HepG2 (cell line): ENCODE measurements around the gene LIPC. TPM values are rescaled to one million over a fixed set of nuclear protein-coding genes. Genes with fewer than 3 reads are reported as not detected.

Experiments used
- ATAC-seq: fragments of 200-7000 bp; cut with Tn5 transposase; 3 replicates; pipeline ENCODE4 v1.9.1; 2020; ENCODE audit warnings: mild to moderate bottlenecking, moderate library complexity
- BruUV-seq: library from RNA; stranded (reverse); fragments of 400-500 nt; replicated peaks from 2 replicates; lab custom pipeline; 2021; lab: Mats Ljungman, UMichigan
- CTCF ChIA-PET: fragments of 300-600 bp; formaldehyde crosslinking; extraction: SDS; loops from one replicate; lab custom pipeline; 2021; ENCODE audit warnings: low total read pairs, inconsistent platforms, low intra/inter-chr PET ratio; lab: Yijun Ruan, JAX
- POLR2A ChIA-PET: fragments of 350-600 bp; sonication (Branson Sonifier 250); formaldehyde crosslinking; loops from one replicate; lab custom pipeline; 2020; ENCODE audit warnings: antibody characterized with exemption, inconsistent platforms; lab: Yijun Ruan, JAX
- DNase-seq: peaks from one replicate; pipeline ENCODE4 v3.0.0-alpha.2; 2015; ENCODE audit warnings: low spot score
- FAIRE-seq: peaks from 3 replicates; lab custom pipeline; 2011; peaks lifted over from hg19 to GRCh38; lab: Jason Lieb, UNC
- H2AFZ ChIP-seq: one replicate; pipeline ENCODE4 v1.6.1; 2011; ENCODE audit warnings: low read length, inconsistent platforms
- H3K27ac ChIP-seq: fragments of 300-600 bp; 3 replicates; pipeline ENCODE4 v1.8.0; 2011; ENCODE audit warnings: mixed run types, mild to moderate bottlenecking, mixed read lengths, low read length, inconsistent platforms; ENCODE audit not compliant: insufficient read depth; ENCODE audit errors: extremely low read length
- H3K27me3 ChIP-seq, 2 experiments: fragments of 200-600 bp in 1 of 2; 2 replicates in 1 of 2; 3 replicates in 1 of 2; pipeline versions ENCODE4 v1.6.0 to v1.8.0; 2011; ENCODE audit warnings: low read length in 2 of 2, mild to moderate bottlenecking in 2 of 2, moderate library complexity in 2 of 2, inconsistent platforms in 1 of 2; ENCODE audit not compliant: insufficient read depth in 2 of 2, control insufficient read depth in 1 of 2
- H3K36me3 ChIP-seq, 2 experiments: fragments of 200-600 bp in 1 of 2; replicated peaks in 1 of 2; 2 replicates in 1 of 2; 3 replicates in 1 of 2; pipeline versions ENCODE4 v1.5.1 to v1.8.0; 2011; ENCODE audit warnings: low read length in 2 of 2, inconsistent platforms in 1 of 2; ENCODE audit not compliant: insufficient read depth in 2 of 2, control insufficient read depth in 1 of 2
- H3K4me1 ChIP-seq: 2 replicates; pipeline ENCODE4 v1.5.1; 2012; ENCODE audit warnings: low read length, inconsistent platforms; ENCODE audit not compliant: insufficient read depth
- H3K4me2 ChIP-seq: 2 replicates; pipeline ENCODE4 v1.6.0; 2011; ENCODE audit warnings: low read depth, low read length, inconsistent platforms
- H3K4me3 ChIP-seq, 3 experiments: fragments of 200-600 bp in 1 of 3; sonication (generic), shearing (Covaris generic) in 1 of 3; replicated peaks in 1 of 3; 2 replicates each; pipeline ENCODE4 v1.5.1; 2011 to 2016; ENCODE audit warnings: low read length in 3 of 3, inconsistent platforms in 2 of 3, low read depth in 2 of 3, mild to moderate bottlenecking in 2 of 3, control low read depth in 1 of 3, mixed read lengths in 1 of 3; ENCODE audit not compliant: insufficient read depth in 1 of 3
- H3K79me2 ChIP-seq: one replicate; pipeline ENCODE4 v1.6.1; 2011; ENCODE audit warnings: low read length, inconsistent platforms; ENCODE audit not compliant: insufficient read depth
- H3K9ac ChIP-seq: 2 replicates; pipeline ENCODE4 v1.6.0; 2011; ENCODE audit warnings: mild to moderate bottlenecking, low read depth, low read length, inconsistent platforms; ENCODE audit not compliant: insufficient read depth
- H3K9me3 ChIP-seq: 2 replicates; pipeline ENCODE4 v1.5.1; 2012; ENCODE audit warnings: mild to moderate bottlenecking, low read length
- H4K20me1 ChIP-seq: 2 replicates; pipeline ENCODE4 v1.6.0; 2011; ENCODE audit warnings: inconsistent platforms, mild to moderate bottlenecking, low read length, moderate library complexity; ENCODE audit not compliant: insufficient read depth
- KDM2A ChIP-seq: sonication (generic); formaldehyde crosslinking; IDR thresholded peaks from 2 replicates; pipeline ENCODE4 v1.4.0; 2020; ENCODE audit warnings: low read depth, missing genetic modification reagents, borderline replicate concordance
- MAFF ChIP-seq: IDR thresholded peaks from 2 replicates; pipeline ENCODE4 v1.6.1; 2011; ENCODE audit warnings: low read depth, low read length, improper control_type of control experiment
- MAFG ChIP-seq: sonication (generic); formaldehyde crosslinking; IDR thresholded peaks from 2 replicates; pipeline ENCODE4 v1.5.1; 2020; ENCODE audit warnings: mild to moderate bottlenecking, missing genetic modification reagents
- MAFK ChIP-seq, 2 experiments: IDR thresholded peaks in 1 of 2; conservative IDR thresholded peaks in 1 of 2; 2 replicates each; pipeline ENCODE4 v1.6.1; 2011; ENCODE audit warnings: improper control_type of control experiment in 2 of 2, low read length in 2 of 2
- NFE2L2 ChIP-seq: fragments of 150-350 bp; IDR thresholded peaks from 2 replicates; pipeline ENCODE4 v1.6.1; 2014; ENCODE audit warnings: low read length
- POLR2A ChIP-seq, 2 experiments: IDR thresholded peaks; 2 replicates each; pipeline ENCODE4 v1.6.1; 2011; ENCODE audit warnings: low read depth in 2 of 2, low read length in 2 of 2, mild to moderate bottlenecking in 1 of 2, moderate library complexity in 1 of 2; ENCODE audit not compliant: insufficient read depth in 1 of 2
- RXRA ChIP-seq: sonication (generic); formaldehyde crosslinking; IDR thresholded peaks from 2 replicates; pipeline ENCODE4 v1.5.1; 2020; ENCODE audit warnings: missing genetic modification reagents
- ZMYM2 ChIP-seq: sonication (generic); formaldehyde crosslinking; IDR thresholded peaks from 2 replicates; pipeline ENCODE4 v1.8.0; 2022; ENCODE audit warnings: mild to moderate bottlenecking, missing genetic modification reagents
- WGBS: methylation state at CpG from one replicate; pipeline ENCODE4 v1.1.6; 2017; ENCODE audit warnings: low lambda C conversion rate; 5-methylcytosine and 5-hydroxymethylcytosine counted together
- in situ Hi-C: cut with HindIII; loops from 2 replicates; pipeline ENCODE4 v1.10.0; 2017; ENCODE audit warnings: low pct_unique_long_range_greater_than_20kb; ENCODE audit not compliant: extremely low pct_ligation_motif_present
- intact Hi-C: fragments of 100-400 bp; cut with micrococcal nuclease; formaldehyde crosslinking; loops from one replicate; pipeline ENCODE4 v1.10.0; 2022; ENCODE audit not compliant: unreplicated experiment
- polyA plus RNA-seq, 8 experiments: library from polyadenylated mRNA; depleted of rRNA in 3 of 8; stranded (reverse) in 7 of 8; unstranded in 1 of 8; fragments of >200 nt; fragmentation: Illumina TruSeq in 4 of 8; extraction: Trizol in 4 of 8; gene quantifications; 2 replicates each; pipeline versions ENCODE4 v1.2.1 to v1.2.3, GENCODE V29; 2011 to 2016; ENCODE audit warnings: low read depth in 4 of 8, missing spikeins in 1 of 8, mixed read lengths in 1 of 8; ENCODE audit not compliant: insufficient read depth in 1 of 8
- total RNA-seq, 5 experiments: library from RNA; depleted of rRNA; stranded (reverse); fragments of >200 nt; fragmentation: Illumina TruSeq; extraction: Trizol; gene quantifications; 2 replicates each; pipeline ENCODE4 v1.2.3, GENCODE V29; 2016; ENCODE audit warnings: low read depth in 1 of 5

The LIPC gene
- total and polyA plus RNA-seq, 2 of the 13 experiments (the other 11 are each of a cell fraction or from before 2014, with no cell fraction given): 26.0 to 38.0 TPM

DNA sequence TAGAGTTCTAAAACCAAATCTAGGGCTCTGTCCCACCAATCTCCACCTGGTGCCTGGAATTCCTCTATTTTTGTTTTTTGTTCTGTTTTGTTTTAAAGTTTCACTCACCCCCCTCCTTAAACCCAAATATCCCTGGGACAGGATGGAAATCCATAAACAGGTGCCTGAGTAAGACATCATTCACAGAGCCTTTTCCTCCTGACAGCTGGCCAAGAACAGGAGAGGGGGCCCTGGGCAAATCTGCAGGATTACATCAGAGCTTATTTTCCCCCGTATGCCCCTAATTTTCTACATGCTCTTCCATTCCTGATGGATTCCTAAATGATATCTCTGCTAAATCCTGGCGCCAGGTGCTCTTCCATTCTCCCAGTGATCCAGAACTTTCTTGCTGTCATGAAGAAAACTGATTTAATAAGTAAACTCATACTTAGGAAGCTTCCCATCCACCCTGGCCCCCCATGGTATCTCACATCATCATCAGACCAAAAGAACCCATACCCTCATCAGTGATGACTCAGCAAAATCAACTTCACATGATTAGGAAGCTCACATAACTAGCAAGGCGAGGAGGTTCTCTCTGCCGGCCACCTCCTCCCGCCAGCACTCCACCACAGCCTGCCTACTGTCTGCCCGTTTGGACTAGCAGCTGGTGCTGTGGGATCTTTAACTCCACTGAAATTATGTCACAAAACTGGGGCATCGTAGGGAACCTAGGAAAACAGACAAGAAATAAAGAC lies 61.0 kb downstream of the LIPC start:
- in situ Hi-C loops (no loop called here), intact Hi-C loops (no loop called here)
- no peaks in the 10 kb centered on the region for H3K79me2 ChIP-seq
- WGBS: 92% methylated on average over 7 of the region's 7 CpGs
- no peak overlapping the region for H3K4me2 ChIP-seq
- peaks cover 6% of the 10 kb centered on the region; the same call in 1 of the 2 replicates for H3K9me3 ChIP-seq
- no peak for FAIRE-seq
- no peak overlapping the region for H3K4me3 ChIP-seq
- no TSS peak for BruUV-seq
- H3K4me1 ChIP-seq: peaks cover 4% of the 10 kb centered on the region; the same call in 1 of the 2 replicates
- peak; percentile 99 for TF ChIP-seq MAFF
- no peak for TF ChIP-seq ZMYM2
- peak; percentile 99 for TF ChIP-seq MAFK (conservative IDR thresholded peaks at IDR 0.05 in 1 of 2, IDR thresholded peaks at IDR 0.05 in 1 of 2; ENCODE audit: low read length in 2 of 2)
- no peak for TF ChIP-seq KDM2A (CRISPR knock-in tag)
- peak; percentile 78 for TF ChIP-seq MAFG (CRISPR knock-in tag)
- TF ChIP-seq NFE2L2: peak; percentile 91
- TF ChIP-seq, all 625 proteins: peak for 4
- Histone ChIP-seq H3K27ac (no peak overlapping the region), H3K9ac (no peak overlapping the region), H3K27me3 (no peaks in the 10 kb centered on the region), H4K20me1 (no peaks in the 10 kb centered on the region), H3K36me3 (no peaks in the 10 kb centered on the region), H2AFZ (no peak overlapping the region)
- DNase-seq (no peak), ATAC-seq (no peak)
- ChIA-PET CTCF (no interaction called here), POLR2A (interaction anchor here (1.3 to 1.4 kb wide), 2 partner anchors 16 to 25 kb away, joined by 5 to 6 read pairs; no protein-coding TSS in a partner anchor)

DNA sequence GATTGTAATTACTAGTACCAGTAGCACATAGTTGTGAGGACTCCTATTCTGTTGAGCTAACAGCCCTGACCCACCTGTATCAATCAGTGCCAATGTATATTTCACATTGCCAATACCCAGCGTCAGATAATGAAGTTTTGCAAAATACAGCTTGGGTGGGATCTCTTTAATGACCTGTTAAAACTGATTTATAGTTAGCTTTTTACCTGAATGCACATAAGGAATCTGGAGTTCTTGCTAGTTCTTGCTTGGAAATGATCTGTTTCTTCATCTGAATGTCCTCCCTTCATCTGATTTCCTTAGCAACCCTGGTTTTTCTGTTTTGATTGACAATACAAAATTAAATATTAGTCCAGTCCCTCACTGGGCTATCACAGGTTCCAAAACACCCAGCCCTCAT lies 62.8 kb downstream of the LIPC start:
- Histone ChIP-seq H3K4me1 (no peaks in the 10 kb centered on the region), H3K9me3 (0 out of 2 replicates have a peak, but pooled peaks cover 1% of the 10 kb centered on the region), H2AFZ (no peak overlapping the region), H4K20me1 (no peaks in the 10 kb centered on the region), H3K27me3 (no peaks in the 10 kb centered on the region), H3K27ac (no peak overlapping the region), H3K9ac (no peak overlapping the region), H3K79me2 (no peaks in the 10 kb centered on the region), H3K4me3 (no peak overlapping the region), H3K4me2 (no peak overlapping the region), H3K36me3 (no peaks in the 10 kb centered on the region)
- CTCF ChIA-PET: no interaction called here
- ATAC-seq: no peak
- in situ Hi-C loops: no loop called here
- 94% methylated on average over 1 of the region's 1 CpG for WGBS
- FAIRE-seq: no peak
- TF ChIP-seq POLR2A (IDR thresholded peaks at IDR 0.05; ENCODE audit: insufficient read depth in 1 of 2, low read depth in 2 of 2, low read length in 2 of 2) (no peak), RXRA (CRISPR knock-in tag) (no peak)
- intact Hi-C loops: no loop called here
- no TSS peak for BruUV-seq
- POLR2A ChIA-PET: no interaction called here
- DNase-seq: no peak
